NOMO-1 treated with DMSO at 0.1 percent for 48 hours (cell line): ENCODE results near the gene PRG2.
"Not testable (repeated sequence)": the region's sequence is repeated elsewhere in the genome, so short reads cannot be mapped to it uniquely, and the experiment has no call there.

ENCODE experiments used
- DNase-seq: peaks from one replicate; lab custom pipeline; 2025; ENCODE audit not compliant: unreplicated experiment; lab: John Stamatoyannopoulos, UW

PRG2 gene

GRCh38 chr11:57348636-57349313, 41.7 kb downstream of the PRG2 start:
- DNase-seq = no peak

GRCh38 chr11:57348052-57348451, 42.4 kb downstream of the PRG2 start:
- no peak for DNase-seq

- DNase-seq = no peak
Measured at GRCh38 chr11:57347336-57347735, 43.1 kb downstream of the PRG2 start.

- DNase-seq = peak; percentile 47
Measured at GRCh38 chr11:57345555-57346211, 44.8 kb downstream of the PRG2 start.

- DNase-seq = no peak
Measured at GRCh38 chr11:57344826-57345225, 45.6 kb downstream of the PRG2 start.

GRCh38 chr11:57343825-57344224, 46.6 kb downstream of the PRG2 start:
- DNase-seq = peak; percentile 71

- DNase-seq = no peak
Measured at GRCh38 chr11:57342702-57343101, 47.7 kb downstream of the PRG2 start.

GRCh38 chr11:57341250-57341808, 49.1 kb downstream of the PRG2 start:
- no peak for DNase-seq

GRCh38 chr11:57340039-57340615, 50.3 kb downstream of the PRG2 start:
- no peak for DNase-seq

GRCh38 chr11:57339328-57339727, 51.1 kb downstream of the PRG2 start:
- DNase-seq = no peak

- DNase-seq = no peak
Measured at GRCh38 chr11:57338142-57338541, 52.3 kb downstream of the PRG2 start, which contains the start of gene P2RX3. Gene P2RX3 (plus strand): TSS chr11:57338352. CDS start chr11:57338551, 199 bp downstream.

- not testable (repeated sequence) for DNase-seq
Measured at GRCh38 chr11:57336856-57337255, 53.6 kb downstream of the PRG2 start.
